Vagina (tissue), 2 donors: Measurements from ENCODE around the gene SLC22A9. TPM values are rescaled to one million over a fixed set of nuclear protein-coding genes. Genes with fewer than 3 reads are reported as not detected.

ENCODE experiments used
- DNase-seq, 2 donors: peaks; one replicate each; pipeline ENCODE4 v3.0.0-alpha.2; 2017; ENCODE audit errors: extremely low spot score in 2 of 2
- H3K27ac ChIP-seq: fragments of 200-600 bp; sonication (generic); one replicate; pipeline ENCODE4 v1.5.1; 2019
- H3K27me3 ChIP-seq: fragments of 200-600 bp; sonication (generic); one replicate; pipeline ENCODE4 v1.5.1; 2019
- H3K36me3 ChIP-seq, 2 donors: fragments of 200-600 bp; sonication (generic); one replicate each; pipeline ENCODE4 v1.5.1; 2017 to 2019
- H3K4me1 ChIP-seq: fragments of 200-600 bp; sonication (generic); one replicate; pipeline ENCODE4 v1.5.1; 2019
- H3K4me3 ChIP-seq, 2 donors: fragments of 200-600 bp; sonication (generic); 1 replicate in 1 of 2; 2 replicates in 1 of 2; pipeline ENCODE4 v1.5.1; 2016 to 2019
- H3K9me3 ChIP-seq: fragments of 200-600 bp; sonication (generic); one replicate; pipeline ENCODE4 v1.5.1; 2019
- POLR2A ChIP-seq, 2 donors: fragments of 450-650 bp; IDR thresholded peaks; one replicate each; pipeline ENCODE4 v1.6.1; 2017; ENCODE audit warnings: antibody characterized with exemption in 2 of 2, mild to moderate bottlenecking in 2 of 2, moderate library complexity in 2 of 2
- POLR2AphosphoS5 ChIP-seq, 2 donors: sonication (generic); formaldehyde crosslinking; IDR thresholded peaks; one replicate each; pipeline ENCODE4 v1.9.0; 2017; ENCODE audit warnings: antibody characterized with exemption in 2 of 2, mild to moderate bottlenecking in 2 of 2, low read depth in 1 of 2; ENCODE audit not compliant: insufficient read depth in 1 of 2
- intact Hi-C: fragments of 100-400 bp; cut with DNase I; formaldehyde crosslinking; loops from one replicate; pipeline ENCODE4 v1.15.1; 2023
- total RNA-seq: library from RNA; depleted of rRNA; stranded (reverse); fragments of >200 nt; gene quantifications from one replicate; pipeline ENCODE4 v1.2.3, GENCODE V29; 2016
- TF ChIP-seq, protein P1 (sequence below), 3 experiments: fragments of 450-650 bp in 2 of 3; fragments of 200-600 bp in 1 of 3; sonication (generic) in 1 of 3; IDR thresholded peaks; one replicate each; pipeline ENCODE4 v1.5.1; 2017 to 2019; ENCODE audit warnings: antibody characterized with exemption in 3 of 3, mild to moderate bottlenecking in 2 of 3, moderate library complexity in 2 of 3

Gene SLC22A9
- total RNA-seq, 1 donor from 2014 or later, result not detected

DNA sequence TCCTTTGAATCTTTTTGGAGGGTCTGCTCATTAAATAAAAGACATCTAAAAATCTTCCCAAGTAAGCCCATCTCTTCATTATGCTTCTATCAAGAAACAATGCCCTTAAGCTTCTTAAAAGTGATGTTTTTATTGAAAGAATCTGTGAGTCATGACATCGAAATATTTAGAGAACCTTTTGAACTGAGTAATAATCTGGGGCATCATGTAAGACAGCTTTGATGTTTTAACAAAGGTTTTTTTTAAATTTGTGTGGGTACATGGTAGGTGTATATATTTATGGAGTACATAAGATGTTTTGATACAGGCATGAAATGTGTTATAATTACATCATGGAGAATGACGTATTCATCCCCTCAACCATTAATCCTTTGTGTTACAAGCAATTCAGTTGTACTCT lies 74.6 kb downstream of the SLC22A9 start:
- no peaks in the 10 kb centered on the region for H3K27me3 ChIP-seq
- no peaks in the 10 kb centered on the region for H3K9me3 ChIP-seq
- TF ChIP-seq, protein P1, sequence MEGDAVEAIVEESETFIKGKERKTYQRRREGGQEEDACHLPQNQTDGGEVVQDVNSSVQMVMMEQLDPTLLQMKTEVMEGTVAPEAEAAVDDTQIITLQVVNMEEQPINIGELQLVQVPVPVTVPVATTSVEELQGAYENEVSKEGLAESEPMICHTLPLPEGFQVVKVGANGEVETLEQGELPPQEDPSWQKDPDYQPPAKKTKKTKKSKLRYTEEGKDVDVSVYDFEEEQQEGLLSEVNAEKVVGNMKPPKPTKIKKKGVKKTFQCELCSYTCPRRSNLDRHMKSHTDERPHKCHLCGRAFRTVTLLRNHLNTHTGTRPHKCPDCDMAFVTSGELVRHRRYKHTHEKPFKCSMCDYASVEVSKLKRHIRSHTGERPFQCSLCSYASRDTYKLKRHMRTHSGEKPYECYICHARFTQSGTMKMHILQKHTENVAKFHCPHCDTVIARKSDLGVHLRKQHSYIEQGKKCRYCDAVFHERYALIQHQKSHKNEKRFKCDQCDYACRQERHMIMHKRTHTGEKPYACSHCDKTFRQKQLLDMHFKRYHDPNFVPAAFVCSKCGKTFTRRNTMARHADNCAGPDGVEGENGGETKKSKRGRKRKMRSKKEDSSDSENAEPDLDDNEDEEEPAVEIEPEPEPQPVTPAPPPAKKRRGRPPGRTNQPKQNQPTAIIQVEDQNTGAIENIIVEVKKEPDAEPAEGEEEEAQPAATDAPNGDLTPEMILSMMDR (IDR thresholded peaks at IDR 0.05), result no peak
- no peak for TF ChIP-seq POLR2A (IDR thresholded peaks at IDR 0.05)
- no peak for TF ChIP-seq POLR2AphosphoS5 (IDR thresholded peaks at IDR 0.05; ENCODE audit: insufficient read depth in 1 of 2, low read depth in 1 of 2)
- intact Hi-C loops, result no loop called here
- H3K4me1 ChIP-seq, result no peaks in the 10 kb centered on the region
- H3K4me3 ChIP-seq, result no peak overlapping the region
- H3K36me3 ChIP-seq, result no peaks in the 10 kb centered on the region
- H3K27ac ChIP-seq, result no peak overlapping the region
- DNase-seq, result no peak

DNA sequence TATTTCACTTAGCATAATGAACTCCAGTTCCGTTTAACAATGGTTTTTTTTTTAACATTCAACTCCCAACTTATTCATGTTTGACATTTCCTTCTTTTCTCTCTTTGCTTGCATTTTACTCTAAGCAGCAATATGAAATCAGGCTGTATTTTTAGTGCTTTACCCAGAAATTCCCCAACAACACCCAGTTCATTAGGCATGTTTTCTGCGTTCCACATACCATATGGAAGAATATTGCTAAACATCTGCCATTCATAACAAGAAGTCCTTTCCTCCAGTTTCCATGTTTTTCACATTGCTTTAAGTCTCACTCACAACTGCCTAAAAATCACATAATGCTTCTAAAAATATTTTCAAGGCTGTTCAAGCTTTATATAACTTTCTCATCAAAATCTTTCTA lies 75.5 kb downstream of the SLC22A9 start:
- no peaks in the 10 kb centered on the region for H3K27me3 ChIP-seq

DNA sequence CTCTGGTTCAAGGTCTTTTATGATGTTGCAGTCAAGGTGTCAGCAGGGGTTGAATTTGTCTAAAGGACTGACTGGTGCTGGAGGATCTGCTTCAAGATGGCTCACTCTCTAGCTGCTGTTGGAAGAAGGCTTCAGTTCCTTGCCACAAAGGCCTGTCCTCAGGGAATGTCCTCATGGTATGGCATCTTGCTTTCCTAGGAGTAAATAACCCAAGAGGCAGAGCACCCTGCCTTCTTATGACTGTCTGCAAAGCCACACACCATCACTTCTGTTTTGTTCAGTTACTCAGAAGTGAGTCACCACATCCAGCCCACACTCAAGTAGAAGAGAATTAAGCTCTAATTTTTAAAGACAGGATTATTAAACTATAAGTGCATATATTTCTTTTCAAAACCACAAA lies 76.1 kb downstream of the SLC22A9 start:
- Histone ChIP-seq H3K27me3 (no peaks in the 10 kb centered on the region), H3K27ac (no peak overlapping the region), H3K4me1 (no peaks in the 10 kb centered on the region), H3K9me3 (no peaks in the 10 kb centered on the region), H3K36me3 (no peaks in the 10 kb centered on the region), H3K4me3 (no peak overlapping the region)
- TF ChIP-seq POLR2AphosphoS5 (IDR thresholded peaks at IDR 0.05; ENCODE audit: insufficient read depth in 1 of 2, low read depth in 1 of 2) (no peak), POLR2A (IDR thresholded peaks at IDR 0.05) (no peak)
- TF ChIP-seq, protein P1 (IDR thresholded peaks at IDR 0.05), result no peak
- intact Hi-C loops, result no loop called here
- DNase-seq, result no peak

More for the DNA sequence above, 75.5 kb downstream of the SLC22A9 start:
- Histone ChIP-seq H3K27ac (no peak overlapping the region), H3K9me3 (no peaks in the 10 kb centered on the region), H3K36me3 (no peaks in the 10 kb centered on the region), H3K4me1 (no peaks in the 10 kb centered on the region), H3K4me3 (no peak overlapping the region)
- TF ChIP-seq POLR2A (IDR thresholded peaks at IDR 0.05), result no peak
- TF ChIP-seq, protein P1 (IDR thresholded peaks at IDR 0.05), result no peak
- no peak for TF ChIP-seq POLR2AphosphoS5 (IDR thresholded peaks at IDR 0.05; ENCODE audit: insufficient read depth in 1 of 2, low read depth in 1 of 2)
- intact Hi-C loops, result no loop called here
- DNase-seq, result no peak

DNA sequence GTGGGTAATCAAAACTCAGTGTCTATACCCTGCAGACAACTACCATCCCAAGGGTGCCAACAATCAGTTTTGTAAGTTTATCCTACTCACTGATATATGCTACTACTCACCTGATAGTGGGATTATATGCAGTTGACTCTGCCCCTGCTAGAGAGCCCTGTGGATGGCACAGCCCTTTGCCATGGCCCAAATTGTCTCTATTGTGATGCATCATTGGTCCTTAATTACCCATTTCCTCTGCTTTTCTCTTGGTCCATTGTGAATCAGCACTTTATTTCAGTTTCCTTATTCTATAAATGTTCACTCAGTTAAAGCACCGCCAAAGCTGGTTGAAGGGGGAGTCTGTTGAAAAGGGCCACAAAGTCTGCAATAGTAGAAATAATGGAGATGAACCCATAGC lies 79.1 kb downstream of the SLC22A9 start:
- Histone ChIP-seq H3K36me3 (no peaks in the 10 kb centered on the region), H3K27ac (no peak overlapping the region), H3K27me3 (no peaks in the 10 kb centered on the region), H3K9me3 (no peaks in the 10 kb centered on the region), H3K4me1 (no peaks in the 10 kb centered on the region), H3K4me3 (no peak overlapping the region)
- intact Hi-C loops, result no loop called here
- no peak for DNase-seq
- TF ChIP-seq POLR2AphosphoS5 (IDR thresholded peaks at IDR 0.05; ENCODE audit: insufficient read depth in 1 of 2, low read depth in 1 of 2) (no peak), POLR2A (IDR thresholded peaks at IDR 0.05) (no peak)
- TF ChIP-seq, protein P1 (IDR thresholded peaks at IDR 0.05), result no peak

DNA sequence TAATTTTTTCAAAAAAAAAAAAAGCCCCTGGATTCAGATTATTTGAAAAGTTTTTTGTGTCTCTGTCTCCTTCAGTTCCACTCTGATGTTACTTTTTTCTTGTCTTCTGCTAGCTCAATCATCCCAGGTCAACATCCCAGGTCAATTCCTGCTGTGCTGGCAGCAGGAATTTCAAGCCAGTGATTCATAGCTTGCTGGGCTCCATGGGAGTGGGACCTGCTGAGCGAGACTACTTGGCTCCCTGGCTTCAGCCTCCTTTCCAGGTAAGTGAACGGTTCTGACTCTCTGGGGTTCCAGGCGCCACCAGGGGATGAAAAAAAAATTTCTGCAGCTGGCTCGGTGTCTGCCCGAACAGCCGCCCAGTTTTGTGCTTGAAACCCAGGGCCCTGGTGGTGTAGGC lies 90.0 kb downstream of the SLC22A9 start:
- Histone ChIP-seq H3K9me3 (no peaks in the 10 kb centered on the region), H3K27me3 (no peaks in the 10 kb centered on the region), H3K4me1 (no peaks in the 10 kb centered on the region), H3K36me3 (no peaks in the 10 kb centered on the region), H3K27ac (no peak overlapping the region), H3K4me3 (no peak overlapping the region)
- DNase-seq, result no peak
- no peak for TF ChIP-seq POLR2AphosphoS5 (IDR thresholded peaks at IDR 0.05; ENCODE audit: insufficient read depth in 1 of 2, low read depth in 1 of 2)
- TF ChIP-seq, protein P1 (IDR thresholded peaks at IDR 0.05), result no peak
- no peak for TF ChIP-seq POLR2A (IDR thresholded peaks at IDR 0.05)
- intact Hi-C loops, result no loop called here

Other genes with a start within 250 kb of the SLC22A9 start
- gene SLC22A24, start 225.6 kb upstream of the SLC22A9 start, total RNA-seq, result not detected
- 0.98 TPM for gene SLC22A25, start 126.2 kb upstream of the SLC22A9 start, total RNA-seq
- 0.74 TPM for gene PLAAT5, start 121.4 kb downstream of the SLC22A9 start, total RNA-seq
- 2.7 TPM for gene LGALS12, start 136.3 kb downstream of the SLC22A9 start, total RNA-seq
- 43.5 TPM for gene PLAAT4, start 167.0 kb downstream of the SLC22A9 start, total RNA-seq
- not detected for gene PLAAT2, start 193.6 kb downstream of the SLC22A9 start, total RNA-seq
- gene PLAAT3, start 244.6 kb downstream of the SLC22A9 start, total RNA-seq, result 17.2 TPM